NCI-H2227 (cell line): ENCODE measurements around the gene LHB.
"Not testable (repeated sequence)": the region's sequence is repeated elsewhere in the genome, so short reads cannot be mapped to it uniquely, and the experiment has no call there.

Source experiments
- DNase-seq: peaks from one replicate; lab custom pipeline; 2025; ENCODE audit not compliant: unreplicated experiment; lab: John Stamatoyannopoulos, UW

Gene LHB

GRCh38 chr19:49017041-49017665, at the start of gene LHB:
Gene LHB (minus strand): TSS chr19:49017091. CDS start chr19:49017081, 10 bp downstream.
- DNase-seq = no peak

- no peak for DNase-seq
These were observed 49.1 kb upstream of the LHB start for GRCh38 chr19:49065905-49066512.

DNA sequence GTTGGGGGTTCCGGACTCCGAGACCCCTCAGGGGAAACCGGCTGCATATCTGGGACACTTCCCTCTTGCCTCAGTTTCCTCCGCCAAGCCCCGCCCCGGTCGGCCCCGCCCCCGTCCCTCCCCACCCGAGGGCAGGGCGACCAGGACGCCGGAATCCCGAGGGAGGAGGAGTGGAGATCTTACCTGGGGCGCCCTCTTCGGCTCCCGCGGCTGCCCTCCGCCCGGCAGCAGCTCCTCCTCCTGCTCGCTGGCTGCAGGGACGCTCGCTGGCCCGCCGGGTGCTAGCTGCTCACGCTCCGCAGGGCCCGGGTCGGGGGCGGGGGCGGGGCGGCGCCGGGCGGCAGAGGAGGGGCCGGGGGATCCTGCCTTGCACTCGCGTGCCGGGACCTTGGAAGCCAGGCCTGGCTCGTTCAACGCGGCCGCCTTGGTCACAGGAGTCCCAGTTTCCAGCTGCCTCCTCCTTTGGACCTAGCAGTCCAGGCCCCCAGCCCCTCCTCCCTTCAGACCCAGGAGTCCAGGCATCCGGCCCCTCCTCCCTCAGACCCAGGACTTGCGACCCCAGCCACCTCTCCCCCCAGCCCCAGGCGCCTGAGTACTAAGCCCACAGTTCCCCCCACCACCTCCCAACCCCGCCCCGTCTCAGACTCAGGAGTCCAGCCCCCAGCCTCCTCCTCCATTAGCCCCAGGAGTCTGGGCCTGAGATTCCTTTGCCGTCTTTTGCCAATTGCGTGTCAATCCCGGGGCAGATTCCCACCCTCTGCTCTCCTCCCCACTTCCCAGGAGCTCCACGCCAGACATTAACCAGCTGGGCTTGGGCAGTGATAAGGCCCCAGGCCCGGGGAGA, 48.1 kb upstream of the LHB start, which contains the start of gene NTF4:
Gene NTF4 (minus strand): TSS at position 51 of the 844 bp plus-strand sequence. CDS start 2,821 bp downstream, outside the sequence.
- DNase-seq = peak; percentile 64

- no peak for DNase-seq
These were observed 47.2 kb upstream of the LHB start for GRCh38 chr19:49064029-49064629.

- no peak for DNase-seq
These were observed 44.6 kb upstream of the LHB start for GRCh38 chr19:49061445-49061844.

DNA sequence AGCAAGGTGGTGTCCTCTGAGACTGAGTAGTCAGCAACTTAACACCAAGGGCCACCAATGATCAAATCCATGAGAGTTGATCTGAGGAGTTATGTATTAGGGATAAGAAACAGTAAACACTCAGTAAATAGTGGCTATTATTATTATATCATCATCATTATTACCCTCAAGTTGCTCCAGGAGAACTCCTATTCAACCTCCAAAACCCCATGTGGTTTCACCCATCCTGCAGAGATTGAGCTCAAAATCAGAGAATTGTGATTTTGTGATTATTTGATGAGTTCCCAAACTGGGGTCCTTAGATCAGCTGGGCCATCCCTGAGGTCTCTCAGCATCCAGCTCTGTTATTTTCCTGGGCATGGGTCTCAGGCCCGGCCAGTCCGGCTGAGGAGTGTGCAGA, 44.1 kb upstream of the LHB start:
- DNase-seq = no peak

GRCh38 chr19:49059053-49059452, 42.2 kb upstream of the LHB start:
- no peak for DNase-seq

DNA sequence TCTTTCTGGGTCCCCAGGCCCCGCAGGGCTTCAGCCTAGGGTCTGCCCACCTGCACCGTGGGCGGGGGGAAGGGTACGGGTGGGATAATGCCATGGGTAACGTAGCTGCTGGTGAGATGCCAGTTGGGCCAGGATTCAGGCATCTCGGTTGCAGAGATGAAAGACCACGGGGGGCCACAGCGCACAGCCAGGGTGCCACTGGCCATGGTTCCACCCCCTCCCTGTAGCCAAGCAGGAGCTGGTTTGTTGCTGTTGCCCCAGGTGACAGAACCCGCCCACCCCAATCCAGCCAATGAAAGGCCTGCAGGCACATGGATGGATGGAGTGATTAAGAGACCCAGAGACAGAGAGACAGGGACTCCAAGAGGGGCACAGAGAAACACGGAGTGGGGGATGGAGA, 41.7 kb upstream of the LHB start:
- peak; percentile 10 for DNase-seq

- DNase-seq = peak; percentile 56
These were observed 40.8 kb upstream of the LHB start, which contains the start of gene CGB7 for GRCh38 chr19:49057636-49058234. Gene CGB7 (minus strand): TSS chr19:49057749. CDS start chr19:49055375, 2,374 bp downstream.

GRCh38 chr19:49056902-49057596, 40.2 kb upstream of the LHB start:
- DNase-seq = not testable (repeated sequence)

DNA sequence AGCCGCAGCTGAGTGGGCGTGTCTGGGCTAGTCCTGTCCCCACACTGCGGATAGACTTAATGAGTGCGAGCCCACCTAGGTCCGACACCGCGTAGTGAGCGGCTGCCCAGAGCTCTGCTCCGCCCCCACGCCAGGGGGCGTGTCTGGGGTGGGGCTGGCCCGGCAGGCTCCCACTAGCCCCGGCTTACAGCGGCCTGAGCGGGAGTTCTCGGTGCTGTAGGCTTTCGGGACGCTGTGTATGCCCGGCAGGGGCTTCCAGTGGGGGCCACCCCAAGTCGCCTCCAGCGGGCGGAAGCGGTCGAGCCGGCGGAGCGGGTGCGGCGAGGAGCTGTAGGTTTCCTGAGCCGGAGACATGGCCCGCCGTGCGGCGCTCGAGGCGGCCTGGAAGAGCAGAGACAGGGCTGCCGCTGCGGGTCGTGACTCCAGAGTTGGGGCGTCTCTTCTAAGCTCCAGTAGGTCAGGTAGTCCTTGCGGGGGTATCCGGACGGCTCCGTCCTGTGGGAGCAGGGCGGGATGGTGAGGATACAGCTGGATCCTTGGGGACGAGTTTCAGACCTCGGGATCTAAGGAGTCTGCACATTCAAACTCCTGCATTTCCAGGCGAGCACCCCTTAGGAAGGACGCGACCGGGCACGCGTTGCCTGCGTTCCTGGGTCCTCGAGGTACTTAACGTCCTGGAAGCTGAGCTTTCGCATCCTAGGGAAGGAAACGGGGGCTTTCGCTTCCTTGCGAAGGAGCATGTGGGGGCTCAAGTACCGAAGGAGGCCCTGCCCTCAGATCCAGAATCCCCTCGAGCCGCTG, 39.4 kb upstream of the LHB start:
- peak; percentile 59 for DNase-seq

DNA sequence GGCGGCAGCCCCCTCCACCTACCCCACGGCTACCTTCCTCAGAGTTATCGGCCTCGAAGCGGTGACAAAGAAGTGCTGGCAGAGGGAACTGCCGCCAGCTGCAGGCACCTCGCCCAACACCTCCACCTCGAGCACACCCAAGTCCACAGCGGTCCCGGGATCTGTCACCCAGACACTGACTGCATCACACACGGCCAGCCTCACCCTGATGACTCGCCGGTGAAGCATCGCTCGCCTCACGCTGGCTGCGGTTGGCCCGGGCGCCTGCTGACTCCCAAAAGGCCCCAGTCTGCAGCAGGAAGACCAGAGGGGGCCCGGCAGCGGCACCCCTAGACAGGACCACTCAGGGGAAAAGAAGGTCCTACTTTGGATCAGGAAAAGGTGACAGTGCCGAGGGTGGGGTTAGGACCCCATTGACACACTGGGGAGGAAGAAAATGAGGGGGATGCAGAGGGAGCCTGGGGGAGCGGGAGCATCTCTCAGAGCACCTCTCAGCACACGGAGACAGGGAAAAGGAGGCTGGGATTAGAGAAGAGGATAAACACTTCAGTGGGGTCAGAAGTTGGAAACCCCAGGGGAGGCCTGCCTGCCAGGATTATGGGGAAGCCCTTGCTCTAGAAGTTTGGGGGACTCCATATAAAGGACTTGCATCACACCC, 33.6 kb upstream of the LHB start:
- DNase-seq = not testable (repeated sequence)

DNA sequence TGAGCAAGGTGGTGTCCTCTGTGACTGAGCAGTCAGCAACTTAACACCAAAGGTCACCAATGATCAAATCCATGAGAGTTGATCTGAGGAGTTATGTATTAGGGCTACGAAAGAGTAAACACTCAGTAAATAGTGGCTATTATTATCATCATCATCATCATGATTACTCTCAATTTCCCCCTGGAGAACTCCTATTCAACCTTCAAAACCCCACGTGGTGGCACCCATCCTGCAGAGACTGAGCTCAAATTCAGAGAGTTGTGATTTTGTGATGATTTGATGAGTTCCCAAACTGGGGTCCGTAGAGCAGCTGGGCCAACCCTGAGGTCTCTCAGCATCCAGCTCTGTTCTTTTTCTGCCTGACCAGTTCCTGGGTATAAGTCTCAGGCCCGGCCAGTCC, 32.9 kb upstream of the LHB start:
- not testable (repeated sequence) for DNase-seq

DNA sequence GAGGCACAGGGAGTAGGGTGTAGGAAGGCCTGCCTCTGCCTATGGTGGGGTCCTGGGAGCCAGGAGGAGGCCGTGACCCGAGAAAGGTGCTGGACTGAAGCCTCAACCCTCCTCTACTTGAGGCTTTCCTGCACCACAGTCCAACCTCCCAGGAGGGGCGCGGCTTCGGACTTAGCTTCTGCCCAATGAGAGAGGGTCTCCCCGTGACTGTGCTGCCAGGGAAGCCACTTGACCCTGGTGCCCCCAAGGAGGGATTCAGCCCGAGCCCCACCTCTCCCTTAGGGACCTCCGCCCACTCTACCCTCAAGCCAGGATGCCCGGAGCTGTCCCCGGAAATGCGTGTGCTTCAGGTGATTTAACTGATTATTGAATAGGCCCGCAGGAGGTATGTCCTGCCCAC, 32.1 kb upstream of the LHB start, which contains the start of gene CGB8:
Gene CGB8 (minus strand): TSS at position 101 of the 400 bp plus-strand sequence. CDS start 372 bp downstream, outside the sequence.
- DNase-seq = not testable (repeated sequence)

DNA sequence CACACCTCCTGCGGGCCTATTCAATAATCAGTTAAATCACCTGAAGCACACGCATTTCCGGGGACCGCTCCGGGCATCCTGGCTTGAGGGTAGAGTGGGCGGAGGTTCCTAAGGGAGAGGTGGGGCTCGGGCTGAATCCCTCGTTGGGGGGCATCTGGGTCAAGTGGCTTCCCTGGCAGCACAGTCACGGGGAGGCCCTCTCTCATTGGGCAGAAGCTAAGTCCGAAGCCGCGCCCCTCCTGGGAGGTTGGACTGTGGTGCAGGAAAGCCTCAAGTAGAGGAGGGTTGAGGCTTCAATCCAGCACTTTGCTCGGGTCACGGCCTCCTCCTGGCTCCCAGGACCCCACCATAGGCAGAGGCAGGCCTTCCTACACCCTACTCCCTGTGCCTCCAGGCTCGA, 26.7 kb upstream of the LHB start, which contains the start of gene CGB5:
Gene CGB5 (plus strand): TSS at position 301 of the 400 bp plus-strand sequence. CDS start 362 bp downstream, outside the sequence.
- DNase-seq = not testable (repeated sequence)

- DNase-seq = not testable (repeated sequence)
These were observed 25.8 kb upstream of the LHB start for GRCh38 chr19:49042666-49043065.

DNA sequence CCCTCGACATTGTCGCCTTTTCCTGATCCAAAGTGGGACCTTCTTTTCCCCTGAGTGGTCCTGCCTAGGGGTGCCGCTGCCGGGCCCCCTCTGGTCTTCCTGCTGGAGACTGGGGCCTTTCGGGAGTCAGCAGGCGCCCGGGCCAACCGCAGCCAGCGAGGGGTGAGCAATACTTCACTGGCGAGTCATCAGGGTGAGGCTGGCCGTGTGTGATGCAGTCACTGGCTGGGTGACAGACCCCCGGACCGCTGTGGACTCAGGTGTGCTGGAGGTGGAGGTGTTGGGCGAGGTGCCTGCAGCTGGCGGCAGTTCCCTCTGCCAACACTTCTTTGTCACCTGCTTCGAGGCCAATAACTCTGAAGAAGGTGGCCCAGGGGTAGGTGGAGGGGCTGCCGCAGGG, 25.3 kb upstream of the LHB start:
- no peak for DNase-seq

- DNase-seq = not testable (repeated sequence)
These were observed 22.8 kb upstream of the LHB start for GRCh38 chr19:49039736-49040135.
